ENCODE data around the gene FBXW12. TPM values are rescaled to one million over a fixed set of nuclear protein-coding genes. Genes with fewer than 3 reads are reported as not detected.

The FBXW12 gene
- total RNA-seq, 1 donor from 2014 or later: 0.82 TPM

DNA sequence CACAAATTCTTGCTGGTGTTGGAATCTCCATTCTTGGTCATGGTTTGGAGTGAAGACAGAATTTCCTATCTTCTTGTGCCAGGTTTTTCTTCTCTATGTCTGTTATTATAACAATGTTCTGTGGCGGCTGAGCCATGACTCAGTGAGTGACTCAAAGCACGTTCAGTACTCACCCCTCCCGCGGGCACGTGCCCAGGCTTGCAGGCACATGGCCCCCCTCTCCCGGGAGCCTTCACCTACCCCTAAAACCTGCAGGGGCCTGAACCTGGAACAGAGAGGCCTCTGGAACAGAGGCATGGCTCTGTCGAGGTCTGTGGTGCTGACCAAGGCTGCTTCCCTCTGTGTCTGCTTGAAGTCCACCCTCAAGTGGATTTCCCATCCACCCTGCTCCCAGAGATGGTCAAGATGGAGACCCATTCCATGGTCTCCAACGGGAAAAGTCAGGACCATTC is 30.3 kb downstream of the FBXW12 start:
- peak overlapping the region; percentile 55 for H3K27ac Mint-ChIP-seq
- H3K79me2 ChIP-seq (ENCODE audit: low read depth): no peaks in the 10 kb centered on the region
- H3F3A ChIP-seq (ENCODE audit: low read depth): peaks cover 25% of the 10 kb centered on the region
- peaks cover 25% of the 10 kb centered on the region for H3K36me3 Mint-ChIP-seq
- no peak overlapping the region for H3K9ac ChIP-seq
- H2AFZ ChIP-seq (replicated peaks): no peak overlapping the region
- H3K27me3 ChIP-seq: no peaks in the 10 kb centered on the region
- no peak for DNase-seq (ENCODE audit: low spot score)
- no peaks in the 10 kb centered on the region for H3K9me3 ChIP-seq (ENCODE audit: low read depth)
- H3K4me1 Mint-ChIP-seq: no peaks in the 10 kb centered on the region
- H3K27me3 Mint-ChIP-seq (ENCODE audit: insufficient read depth, low read depth): peaks cover 6% of the 10 kb centered on the region
- TF ChIP-seq EZH2 (IDR thresholded peaks at IDR 0.05) (no peak), EZH2phosphoT487 (IDR thresholded peaks at IDR 0.05) (no peak)
- TF ChIP-seq, protein P1, sequence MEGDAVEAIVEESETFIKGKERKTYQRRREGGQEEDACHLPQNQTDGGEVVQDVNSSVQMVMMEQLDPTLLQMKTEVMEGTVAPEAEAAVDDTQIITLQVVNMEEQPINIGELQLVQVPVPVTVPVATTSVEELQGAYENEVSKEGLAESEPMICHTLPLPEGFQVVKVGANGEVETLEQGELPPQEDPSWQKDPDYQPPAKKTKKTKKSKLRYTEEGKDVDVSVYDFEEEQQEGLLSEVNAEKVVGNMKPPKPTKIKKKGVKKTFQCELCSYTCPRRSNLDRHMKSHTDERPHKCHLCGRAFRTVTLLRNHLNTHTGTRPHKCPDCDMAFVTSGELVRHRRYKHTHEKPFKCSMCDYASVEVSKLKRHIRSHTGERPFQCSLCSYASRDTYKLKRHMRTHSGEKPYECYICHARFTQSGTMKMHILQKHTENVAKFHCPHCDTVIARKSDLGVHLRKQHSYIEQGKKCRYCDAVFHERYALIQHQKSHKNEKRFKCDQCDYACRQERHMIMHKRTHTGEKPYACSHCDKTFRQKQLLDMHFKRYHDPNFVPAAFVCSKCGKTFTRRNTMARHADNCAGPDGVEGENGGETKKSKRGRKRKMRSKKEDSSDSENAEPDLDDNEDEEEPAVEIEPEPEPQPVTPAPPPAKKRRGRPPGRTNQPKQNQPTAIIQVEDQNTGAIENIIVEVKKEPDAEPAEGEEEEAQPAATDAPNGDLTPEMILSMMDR (IDR thresholded peaks at IDR 0.05): no peak
- H3K9me3 Mint-ChIP-seq: no peaks in the 10 kb centered on the region
- H3K4me3 Mint-ChIP-seq: peak overlapping the region; percentile 49
- H4K20me1 ChIP-seq (ENCODE audit: low read depth): peaks cover 4% of the 10 kb centered on the region
- no peak overlapping the region for H3K4me2 ChIP-seq
- H3K4me1 ChIP-seq: no peaks in the 10 kb centered on the region
- peak overlapping the region; percentile 58 for H3K27ac ChIP-seq
- H3K36me3 ChIP-seq: no peaks in the 10 kb centered on the region
- no peak overlapping the region for H3K4me3 ChIP-seq

DNA sequence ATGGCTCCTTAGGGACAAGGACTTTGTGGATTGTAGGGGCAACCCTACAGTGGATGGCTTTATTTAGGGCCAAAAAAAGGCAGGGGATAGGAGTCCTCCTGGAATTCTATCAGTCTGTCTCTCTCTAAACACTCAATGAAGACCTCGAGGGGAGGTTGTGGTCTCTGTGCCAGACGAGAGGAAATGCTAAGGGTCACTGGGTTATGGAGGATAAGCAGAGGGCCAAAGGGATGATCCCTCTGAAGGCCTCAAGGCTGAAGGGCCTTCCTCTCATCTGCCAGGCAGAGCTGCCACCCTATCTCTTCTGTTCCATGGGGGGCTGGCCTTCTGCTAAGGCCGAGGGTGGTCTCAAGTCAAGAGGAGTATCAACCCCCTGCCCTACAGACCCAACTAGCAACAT is 30.9 kb downstream of the FBXW12 start:
- H3K4me2 ChIP-seq: no peak overlapping the region
- Mint-ChIP-seq H3K36me3 (peaks cover 26% of the 10 kb centered on the region), H3K4me3 (no peak overlapping the region), H3K27ac (peak overlapping the region; percentile 87), H3K27me3 (ENCODE audit: insufficient read depth, low read depth) (peaks cover 4% of the 10 kb centered on the region), H3K9me3 (no peaks in the 10 kb centered on the region), H3K4me1 (no peaks in the 10 kb centered on the region)
- no peak overlapping the region for H3K9ac ChIP-seq
- H3K27me3 ChIP-seq: no peaks in the 10 kb centered on the region
- peaks cover 4% of the 10 kb centered on the region for H4K20me1 ChIP-seq (ENCODE audit: low read depth)
- H3K27ac ChIP-seq: peak overlapping the region; percentile 58
- no peak for TF ChIP-seq EZH2 (IDR thresholded peaks at IDR 0.05)
- TF ChIP-seq, protein P1 (IDR thresholded peaks at IDR 0.05): no peak
- TF ChIP-seq EZH2phosphoT487 (IDR thresholded peaks at IDR 0.05): no peak
- no peaks in the 10 kb centered on the region for H3K36me3 ChIP-seq
- H3K79me2 ChIP-seq (ENCODE audit: low read depth): no peaks in the 10 kb centered on the region
- H3F3A ChIP-seq (ENCODE audit: low read depth): peaks cover 25% of the 10 kb centered on the region
- H3K9me3 ChIP-seq (ENCODE audit: low read depth): no peaks in the 10 kb centered on the region
- no peaks in the 10 kb centered on the region for H3K4me1 ChIP-seq
- H3K4me3 ChIP-seq: no peak overlapping the region
- DNase-seq (ENCODE audit: low spot score): no peak
- H2AFZ ChIP-seq (replicated peaks): no peak overlapping the region

DNA sequence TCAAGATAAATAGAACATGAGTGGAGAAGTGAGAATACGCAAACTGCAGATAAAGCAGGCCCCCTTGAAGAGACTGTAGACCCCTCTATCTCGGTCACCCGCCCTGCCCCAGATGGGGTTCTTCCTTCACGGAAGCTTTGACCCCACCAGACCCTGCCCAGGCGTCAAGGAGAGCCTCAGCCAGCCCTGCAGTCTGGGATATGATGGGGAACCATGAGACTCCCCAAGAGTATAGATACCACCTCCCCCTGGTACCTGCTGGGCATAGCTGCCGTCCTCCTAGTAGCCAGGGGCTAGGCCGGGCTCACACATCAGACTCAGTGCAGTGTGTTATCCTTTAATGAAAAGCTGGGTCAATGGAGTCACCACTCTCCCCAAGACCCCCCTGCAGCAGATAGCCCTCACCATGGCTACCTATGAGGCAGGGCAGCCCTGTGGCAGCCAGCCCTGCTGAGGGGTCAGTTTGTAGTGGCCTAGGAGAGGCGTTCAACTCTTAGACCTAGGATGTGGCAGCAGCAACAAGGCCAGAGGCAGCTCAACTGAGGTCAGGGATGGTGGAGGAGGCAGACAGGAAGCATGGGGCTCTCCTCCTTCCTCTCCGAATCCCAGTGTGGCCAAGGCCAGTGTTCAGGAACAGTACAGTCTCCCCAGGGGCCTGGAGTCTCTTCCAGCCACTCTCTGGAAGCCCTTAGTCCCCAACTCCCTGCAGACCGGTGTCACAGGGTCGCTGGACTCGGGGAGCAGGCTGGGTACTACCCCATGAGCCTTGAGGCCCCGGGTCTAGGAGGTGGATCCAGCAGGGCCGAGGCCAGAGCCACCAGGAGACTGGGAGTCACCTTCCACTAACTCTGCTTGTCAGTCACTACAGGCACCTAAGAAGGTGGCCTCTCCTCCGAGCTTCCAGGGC is 31.8 kb downstream of the FBXW12 start:
- H3K4me3 Mint-ChIP-seq: no peak overlapping the region
- Histone ChIP-seq H3K36me3 (no peaks in the 10 kb centered on the region), H3K4me1 (no peaks in the 10 kb centered on the region), H3F3A (ENCODE audit: low read depth) (peaks cover 25% of the 10 kb centered on the region), H3K4me3 (no peak overlapping the region), H3K27me3 (no peaks in the 10 kb centered on the region), H2AFZ (replicated peaks) (no peak overlapping the region), H3K79me2 (ENCODE audit: low read depth) (no peaks in the 10 kb centered on the region), H3K4me2 (no peak overlapping the region), H3K9ac (no peak overlapping the region), H3K27ac (no peak overlapping the region), H3K9me3 (ENCODE audit: low read depth) (no peaks in the 10 kb centered on the region), H4K20me1 (ENCODE audit: low read depth) (peaks cover 4% of the 10 kb centered on the region)
- H3K36me3 Mint-ChIP-seq: peaks cover 30% of the 10 kb centered on the region
- no peak for DNase-seq (ENCODE audit: low spot score)
- no peaks in the 10 kb centered on the region for H3K9me3 Mint-ChIP-seq
- H3K27me3 Mint-ChIP-seq (ENCODE audit: insufficient read depth, low read depth): peaks cover 4% of the 10 kb centered on the region
- peak overlapping the region; percentile 87 for H3K27ac Mint-ChIP-seq
- TF ChIP-seq, protein P1 (IDR thresholded peaks at IDR 0.05): no peak
- no peak for TF ChIP-seq EZH2phosphoT487 (IDR thresholded peaks at IDR 0.05)
- no peak for TF ChIP-seq EZH2 (IDR thresholded peaks at IDR 0.05)
- H3K4me1 Mint-ChIP-seq: no peaks in the 10 kb centered on the region

Data from neural progenitor cell (in vitro differentiated cells).